H1 (cell line): Measurements from ENCODE around the gene NLRP12. TPM values are rescaled to one million over a fixed set of nuclear protein-coding genes. Genes with fewer than 3 reads are reported as not detected.
A peak's percentile ranks its signal among the peaks of the same experiment; 100 is the strongest.

Source experiments
- CREB1 ChIP-seq: IDR thresholded peaks from 2 replicates; pipeline ENCODE4 v1.6.1; 2012; ENCODE audit warnings: inconsistent platforms
- EGR1 ChIP-seq: IDR thresholded peaks from 2 replicates; pipeline ENCODE4 v1.6.1; 2011; ENCODE audit warnings: low read depth, low read length, borderline replicate concordance
- EZH2 ChIP-seq: fragments of 200-600 bp; sonication (generic); IDR thresholded peaks from 2 replicates; pipeline ENCODE4 v1.7.1; 2012; ENCODE audit warnings: low read depth, mild to moderate bottlenecking, moderate library complexity, low read length, inconsistent platforms; ENCODE audit not compliant: severe bottlenecking
- GABPA ChIP-seq: IDR thresholded peaks from 2 replicates; pipeline ENCODE4 v1.6.1; 2011; ENCODE audit warnings: mild to moderate bottlenecking, low read length, moderate library complexity, borderline replicate concordance; ENCODE audit not compliant: insufficient read depth
- HDAC2 ChIP-seq, 2 experiments: fragments of 300-600 bp in 1 of 2; sonication (generic) in 1 of 2; IDR thresholded peaks; 2 replicates each; pipeline ENCODE4 v1.6.1; 2011 to 2012; ENCODE audit warnings: low read depth in 2 of 2, low read length in 2 of 2, mild to moderate bottlenecking in 2 of 2, moderate library complexity in 2 of 2, borderline replicate concordance in 1 of 2, inconsistent platforms in 1 of 2
- HDAC6 ChIP-seq: IDR thresholded peaks from one replicate; pipeline ENCODE4 v1.7.1; 2012; ENCODE audit warnings: low read depth, mild to moderate bottlenecking, inconsistent platforms, low read length, moderate library complexity
- JUN ChIP-seq: IDR thresholded peaks from 2 replicates; pipeline ENCODE4 v1.6.1; 2011; ENCODE audit warnings: low read depth, mild to moderate bottlenecking, improper control_type of control experiment, low read length
- MAFK ChIP-seq: IDR thresholded peaks from 2 replicates; pipeline ENCODE4 v1.6.1; 2012; ENCODE audit warnings: low read depth, mild to moderate bottlenecking, improper control_type of control experiment, low read length
- POLR2A ChIP-seq, 2 experiments: IDR thresholded peaks; 1 replicate in 1 of 2; 2 replicates in 1 of 2; pipeline ENCODE4 v1.6.1; 2011; ENCODE audit warnings: low read depth in 2 of 2, low read length in 2 of 2, mild to moderate bottlenecking in 2 of 2; ENCODE audit errors: control extremely low read depth in 1 of 2
- POLR2AphosphoS5 ChIP-seq: IDR thresholded peaks from 2 replicates; pipeline ENCODE4 v1.6.1; 2011; ENCODE audit warnings: low read depth, low read length
- RBBP5 ChIP-seq: IDR thresholded peaks from 2 replicates; pipeline ENCODE4 v1.7.1; 2012; ENCODE audit warnings: low read depth, mild to moderate bottlenecking, inconsistent platforms, low read length, moderate library complexity, borderline replicate concordance
- RFX5 ChIP-seq: IDR thresholded peaks from 2 replicates; pipeline ENCODE4 v1.6.1; 2011; ENCODE audit warnings: low read depth, low read length, improper control_type of control experiment, borderline replicate concordance
- SIX5 ChIP-seq: IDR thresholded peaks from 2 replicates; pipeline ENCODE4 v1.6.1; 2011; ENCODE audit warnings: mild to moderate bottlenecking, low read depth, low read length
- SRF ChIP-seq: IDR thresholded peaks from 2 replicates; pipeline ENCODE4 v1.6.1; 2011; ENCODE audit warnings: mild to moderate bottlenecking, low read depth, low read length, moderate library complexity
- TAF7 ChIP-seq: optimal IDR thresholded peaks from 2 replicates; pipeline ENCODE3; 2011; ENCODE audit warnings: low read depth, mild to moderate bottlenecking, inconsistent platforms, low read length, moderate library complexity, borderline replicate concordance
- TCF12 ChIP-seq: IDR thresholded peaks from 2 replicates; pipeline ENCODE4 v1.6.1; 2011; ENCODE audit warnings: low read depth, mild to moderate bottlenecking, low read length
- YY1 ChIP-seq: IDR thresholded peaks from 2 replicates; pipeline ENCODE4 v1.6.1; 2011; ENCODE audit warnings: low read depth, mild to moderate bottlenecking, low read length
- polyA plus RNA-seq, 7 experiments: library from polyadenylated mRNA; depleted of rRNA in 3 of 7; stranded (reverse) in 5 of 7; unstranded in 2 of 7; fragments of >200 nt in 5 of 7; fragments of 200-250 nt in 2 of 7; gene quantifications; 1 replicate in 5 of 7; 2 replicates in 1 of 7; 4 replicates in 1 of 7; pipeline versions ENCODE4 v1.2.1 to v1.2.3, GENCODE V29; 2011 to 2013; ENCODE audit warnings: missing spikeins in 2 of 7, mixed read lengths in 2 of 7
- total RNA-seq: library from RNA; stranded (reverse); fragmentation: NEBNext Ultra II Directional; extraction: Animal tissue kit (Norgen Biotek cat#: 25700); gene quantifications from 2 replicates; pipeline ENCODE4 v1.2.1, GENCODE V29; 2021
- TF ChIP-seq, protein P1 (sequence below): IDR thresholded peaks from 2 replicates; pipeline ENCODE4 v1.6.1; 2012; ENCODE audit warnings: low read length, inconsistent platforms
- TF ChIP-seq, protein P2 (sequence below), 3 experiments: IDR thresholded peaks; 1 replicate in 2 of 3; 2 replicates in 1 of 3; pipeline versions ENCODE4 v1.5.1 to v1.6.1; 2011; ENCODE audit warnings: low read length in 3 of 3, mild to moderate bottlenecking in 3 of 3, inconsistent platforms in 2 of 3, low read depth in 1 of 3, moderate library complexity in 1 of 3; ENCODE audit not compliant: insufficient read depth in 1 of 3; ENCODE audit errors: control extremely low read depth in 1 of 3
- TF ChIP-seq, protein P3 (sequence below): IDR thresholded peaks from 2 replicates; pipeline ENCODE4 v1.6.1; 2012; ENCODE audit warnings: inconsistent platforms

NLRP12 gene
- total and polyA plus RNA-seq, 2 of the 8 experiments (the other 6 are each of a cell fraction or from before 2014, with no cell fraction given) = 1.0 to 1.8 TPM

DNA sequence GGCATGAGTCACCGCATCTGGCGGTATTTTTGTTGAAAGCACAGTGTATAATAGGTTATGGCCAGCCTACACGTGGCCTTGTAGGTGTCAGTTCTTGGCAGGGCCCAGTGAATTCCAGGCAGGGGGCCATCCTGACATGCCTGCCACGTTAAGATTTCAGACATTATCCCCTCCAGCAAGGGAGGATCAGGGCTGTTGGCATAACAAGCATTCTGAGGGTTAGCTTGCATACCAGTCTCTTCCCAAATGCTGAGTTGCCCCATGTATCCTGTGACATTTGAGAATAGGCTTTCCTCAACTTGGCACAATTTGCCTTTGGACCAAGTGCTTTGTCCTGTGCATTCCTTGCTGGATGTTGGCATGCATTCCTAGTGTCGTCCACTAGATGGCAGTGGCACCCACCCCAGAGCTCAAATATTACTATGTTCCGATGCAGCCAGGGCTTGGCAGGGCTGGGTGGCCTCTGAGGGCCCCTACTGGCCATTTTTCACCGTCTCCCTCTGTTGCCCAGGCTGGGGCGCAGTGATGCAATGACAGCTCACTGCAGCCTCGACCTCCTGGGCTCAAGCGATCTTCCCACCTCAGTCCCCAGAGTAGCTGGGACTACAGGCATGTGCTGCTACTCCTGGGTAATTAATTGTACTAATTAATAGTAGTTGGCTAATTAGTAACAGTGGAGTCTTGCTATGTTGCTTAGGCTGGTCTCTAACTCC is 31.2 kb downstream of the NLRP12 start (continued):
- TF ChIP-seq POLR2A (IDR thresholded peaks at IDR 0.05; ENCODE audit: control extremely low read depth in 1 of 2, low read depth in 2 of 2, low read length in 2 of 2) (no peak), HDAC2 (IDR thresholded peaks at IDR 0.05; ENCODE audit: borderline replicate concordance in 1 of 2, low read depth in 2 of 2, low read length in 2 of 2) (no peak), TCF12 (no peak), TAF7 (peak; percentile 46), YY1 (0 out of 2 replicates have a peak, but pooled peaks have one; percentile 38), RBBP5 (no peak), SRF (no peak), SIX5 (no peak), HDAC6 (no peak), GABPA (no peak), JUN (no peak), EZH2 (no peak), CREB1 (peak; percentile 63), POLR2AphosphoS5 (no peak), RFX5 (no peak), MAFK (no peak), EGR1 (no peak)
- TF ChIP-seq, protein P1, sequence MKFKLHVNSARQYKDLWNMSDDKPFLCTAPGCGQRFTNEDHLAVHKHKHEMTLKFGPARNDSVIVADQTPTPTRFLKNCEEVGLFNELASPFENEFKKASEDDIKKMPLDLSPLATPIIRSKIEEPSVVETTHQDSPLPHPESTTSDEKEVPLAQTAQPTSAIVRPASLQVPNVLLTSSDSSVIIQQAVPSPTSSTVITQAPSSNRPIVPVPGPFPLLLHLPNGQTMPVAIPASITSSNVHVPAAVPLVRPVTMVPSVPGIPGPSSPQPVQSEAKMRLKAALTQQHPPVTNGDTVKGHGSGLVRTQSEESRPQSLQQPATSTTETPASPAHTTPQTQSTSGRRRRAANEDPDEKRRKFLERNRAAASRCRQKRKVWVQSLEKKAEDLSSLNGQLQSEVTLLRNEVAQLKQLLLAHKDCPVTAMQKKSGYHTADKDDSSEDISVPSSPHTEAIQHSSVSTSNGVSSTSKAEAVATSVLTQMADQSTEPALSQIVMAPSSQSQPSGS = 0 out of 2 replicates have a peak, but pooled peaks have one; percentile 2
- TF ChIP-seq, protein P2, sequence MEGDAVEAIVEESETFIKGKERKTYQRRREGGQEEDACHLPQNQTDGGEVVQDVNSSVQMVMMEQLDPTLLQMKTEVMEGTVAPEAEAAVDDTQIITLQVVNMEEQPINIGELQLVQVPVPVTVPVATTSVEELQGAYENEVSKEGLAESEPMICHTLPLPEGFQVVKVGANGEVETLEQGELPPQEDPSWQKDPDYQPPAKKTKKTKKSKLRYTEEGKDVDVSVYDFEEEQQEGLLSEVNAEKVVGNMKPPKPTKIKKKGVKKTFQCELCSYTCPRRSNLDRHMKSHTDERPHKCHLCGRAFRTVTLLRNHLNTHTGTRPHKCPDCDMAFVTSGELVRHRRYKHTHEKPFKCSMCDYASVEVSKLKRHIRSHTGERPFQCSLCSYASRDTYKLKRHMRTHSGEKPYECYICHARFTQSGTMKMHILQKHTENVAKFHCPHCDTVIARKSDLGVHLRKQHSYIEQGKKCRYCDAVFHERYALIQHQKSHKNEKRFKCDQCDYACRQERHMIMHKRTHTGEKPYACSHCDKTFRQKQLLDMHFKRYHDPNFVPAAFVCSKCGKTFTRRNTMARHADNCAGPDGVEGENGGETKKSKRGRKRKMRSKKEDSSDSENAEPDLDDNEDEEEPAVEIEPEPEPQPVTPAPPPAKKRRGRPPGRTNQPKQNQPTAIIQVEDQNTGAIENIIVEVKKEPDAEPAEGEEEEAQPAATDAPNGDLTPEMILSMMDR (IDR thresholded peaks at IDR 0.05; ENCODE audit: control extremely low read depth in 1 of 3, insufficient read depth in 1 of 3, low read depth in 1 of 3, low read length in 3 of 3) = peak; percentile 83 to 99 (median 99)
- TF ChIP-seq, protein P3, sequence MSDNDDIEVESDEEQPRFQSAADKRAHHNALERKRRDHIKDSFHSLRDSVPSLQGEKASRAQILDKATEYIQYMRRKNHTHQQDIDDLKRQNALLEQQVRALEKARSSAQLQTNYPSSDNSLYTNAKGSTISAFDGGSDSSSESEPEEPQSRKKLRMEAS = peak; percentile 46
